ENCODE measurements around the gene PSD.

Gene PSD

GRCh38 chr10:102394801-102395399 lies 23.7 kb downstream of the PSD start (continued):
- TF ChIP-seq ZNF223 (tag by site-specific recombination; IDR thresholded peaks at IDR 0.05): peak; percentile 59; the same call in 1 of the 2 replicates
- no peak; the same call in 1 of the 2 replicates for TF ChIP-seq ZNF501 (tag by site-specific recombination; IDR thresholded peaks at IDR 0.05)
- TF ChIP-seq ZBTB17 (tag by site-specific recombination; IDR thresholded peaks at IDR 0.05): peak; percentile 3; the same call in 1 of the 2 replicates
- TF ChIP-seq ZNF133 (tag by site-specific recombination; IDR thresholded peaks at IDR 0.05): no peak
- no peak for TF ChIP-seq ZBTB48 (tag by site-specific recombination; IDR thresholded peaks at IDR 0.05)
- TF ChIP-seq SP7 (tag by site-specific recombination; IDR thresholded peaks at IDR 0.05): no peak
- TF ChIP-seq ZNF423 (tag by site-specific recombination; IDR thresholded peaks at IDR 0.05): no peak
- TF ChIP-seq ZNF146 (tag by site-specific recombination; IDR thresholded peaks at IDR 0.05): no peak
- no peak for TF ChIP-seq ZNF843 (tag by site-specific recombination; IDR thresholded peaks at IDR 0.05)
- no peak for TF ChIP-seq ZNF174 (tag by site-specific recombination; IDR thresholded peaks at IDR 0.05)
- no peak for TF ChIP-seq ZNF514 (tag by site-specific recombination; IDR thresholded peaks at IDR 0.05)
- TF ChIP-seq ZNF792 (tag by site-specific recombination; IDR thresholded peaks at IDR 0.05): 0 out of 2 replicates have a peak, but pooled peaks have one; percentile 50
- TF ChIP-seq ZNF473 (tag by site-specific recombination; IDR thresholded peaks at IDR 0.05): no peak
- TF ChIP-seq SALL2 (tag by site-specific recombination; IDR thresholded peaks at IDR 0.05; ENCODE audit: borderline replicate concordance): no peak
- TF ChIP-seq ZNF335 (tag by site-specific recombination; conservative IDR thresholded peaks at IDR 0.05): 0 out of 2 replicates have a peak, but pooled peaks have one; percentile 8
- TF ChIP-seq KLF9 (tag by site-specific recombination; IDR thresholded peaks at IDR 0.05; ENCODE audit: low read depth): 0 out of 2 replicates have a peak, but pooled peaks have one; percentile 75
- TF ChIP-seq, protein P1, sequence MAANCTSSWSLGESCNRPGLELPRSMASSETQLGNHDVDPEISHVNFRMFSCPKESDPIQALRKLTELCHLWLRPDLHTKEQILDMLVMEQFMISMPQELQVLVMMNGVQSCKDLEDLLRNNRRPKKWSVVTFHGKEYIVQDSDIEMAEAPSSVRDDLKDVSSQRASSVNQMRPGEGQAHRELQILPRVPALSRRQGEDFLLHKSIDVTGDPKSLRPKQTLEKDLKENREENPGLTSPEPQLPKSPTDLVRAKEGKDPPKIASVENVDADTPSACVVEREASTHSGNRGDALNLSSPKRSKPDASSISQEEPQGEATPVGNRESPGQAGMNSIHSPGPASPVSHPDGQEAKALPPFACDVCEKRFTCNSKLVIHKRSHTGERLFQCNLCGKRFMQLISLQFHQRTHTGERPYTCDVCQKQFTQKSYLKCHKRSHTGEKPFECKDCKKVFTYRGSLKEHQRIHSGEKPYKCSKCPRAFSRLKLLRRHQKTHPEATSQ (tag by site-specific recombination; IDR thresholded peaks at IDR 0.05): peak; percentile 81; the same call in 1 of the 2 replicates
- no peak for TF ChIP-seq ZIC2 (tag by site-specific recombination; IDR thresholded peaks at IDR 0.05)
- TF ChIP-seq ZNF560 (tag by site-specific recombination; IDR thresholded peaks at IDR 0.05; ENCODE audit: borderline replicate concordance): no peak
- TF ChIP-seq, protein P2, sequence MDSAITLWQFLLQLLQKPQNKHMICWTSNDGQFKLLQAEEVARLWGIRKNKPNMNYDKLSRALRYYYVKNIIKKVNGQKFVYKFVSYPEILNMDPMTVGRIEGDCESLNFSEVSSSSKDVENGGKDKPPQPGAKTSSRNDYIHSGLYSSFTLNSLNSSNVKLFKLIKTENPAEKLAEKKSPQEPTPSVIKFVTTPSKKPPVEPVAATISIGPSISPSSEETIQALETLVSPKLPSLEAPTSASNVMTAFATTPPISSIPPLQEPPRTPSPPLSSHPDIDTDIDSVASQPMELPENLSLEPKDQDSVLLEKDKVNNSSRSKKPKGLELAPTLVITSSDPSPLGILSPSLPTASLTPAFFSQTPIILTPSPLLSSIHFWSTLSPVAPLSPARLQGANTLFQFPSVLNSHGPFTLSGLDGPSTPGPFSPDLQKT (IDR thresholded peaks at IDR 0.05; ENCODE audit: borderline replicate concordance, low read depth, low read length): no peak
- TF ChIP-seq ZNF791 (tag by site-specific recombination; IDR thresholded peaks at IDR 0.05): no peak
- TF ChIP-seq ZNF629 (tag by site-specific recombination; IDR thresholded peaks at IDR 0.05): no peak
- no peak for TF ChIP-seq ZNF639 (tag by site-specific recombination; IDR thresholded peaks at IDR 0.05)
- TF ChIP-seq, protein P3, sequence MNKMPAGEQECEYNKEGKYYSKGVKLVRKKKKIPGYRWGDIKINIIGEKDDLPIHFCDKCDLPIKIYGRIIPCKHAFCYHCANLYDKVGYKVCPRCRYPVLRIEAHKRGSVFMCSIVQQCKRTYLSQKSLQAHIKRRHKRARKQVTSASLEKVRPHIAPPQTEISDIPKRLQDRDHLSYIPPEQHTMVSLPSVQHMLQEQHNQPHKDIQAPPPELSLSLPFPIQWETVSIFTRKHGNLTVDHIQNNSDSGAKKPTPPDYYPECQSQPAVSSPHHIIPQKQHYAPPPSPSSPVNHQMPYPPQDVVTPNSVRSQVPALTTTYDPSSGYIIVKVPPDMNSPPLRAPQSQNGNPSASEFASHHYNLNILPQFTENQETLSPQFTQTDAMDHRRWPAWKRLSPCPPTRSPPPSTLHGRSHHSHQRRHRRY (tag by site-specific recombination; IDR thresholded peaks at IDR 0.05): no peak
- no peak for TF ChIP-seq ZNF239 (tag by site-specific recombination; IDR thresholded peaks at IDR 0.05)
- no peak for TF ChIP-seq ZNF544 (tag by site-specific recombination; IDR thresholded peaks at IDR 0.05)
- TF ChIP-seq ZNF830 (tag by site-specific recombination; IDR thresholded peaks at IDR 0.05; ENCODE audit: low read depth): no peak
- no peak for TF ChIP-seq ZNF362 (tag by site-specific recombination; IDR thresholded peaks at IDR 0.05)
- TF ChIP-seq BCL11B (tag by site-specific recombination; IDR thresholded peaks at IDR 0.05; ENCODE audit: low read depth): no peak
- no peak for TF ChIP-seq ZEB2 (tag by site-specific recombination; IDR thresholded peaks at IDR 0.05)
- TF ChIP-seq ZNF518A (tag by site-specific recombination; conservative IDR thresholded peaks at IDR 0.05; ENCODE audit: low read depth): no peak

Data from HEK293 (cell line).